ENCODE data around the gene GFI1B. TPM values are rescaled to one million over a fixed set of nuclear protein-coding genes. Genes with fewer than 3 reads are reported as not detected.

The GFI1B gene
- total and polyA plus RNA-seq, 2 of the 4 experiments (the other 2 are of a cell fraction) = 0.02 TPM; not detected in 1

DNA sequence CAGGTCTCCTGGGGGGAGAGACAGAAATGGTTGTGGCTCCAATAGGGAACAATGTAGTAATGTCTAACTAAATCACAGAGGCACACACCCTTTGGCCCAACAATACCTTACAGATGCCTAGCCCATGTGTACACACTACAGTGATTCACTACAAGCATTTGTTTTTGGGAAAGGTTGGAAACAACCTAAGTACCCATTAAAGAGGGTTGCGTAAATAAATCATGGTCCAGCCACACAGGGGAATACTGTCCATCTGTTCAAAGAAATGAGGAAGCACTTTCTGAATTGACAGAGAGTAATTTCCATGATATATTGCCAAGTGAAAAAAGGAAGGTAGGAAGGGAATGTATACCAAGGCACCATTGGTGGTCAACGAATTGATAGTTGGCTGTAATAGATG, 30.3 kb downstream of the GFI1B start:
- Histone ChIP-seq H3K4me3 (ENCODE audit: insufficient read depth, low read depth, low read length) (no peak overlapping the region), H3K27me3 (ENCODE audit: control insufficient read depth, insufficient read depth, low read length) (peaks cover 32% of the 10 kb centered on the region), H3K56ac (ENCODE audit: extremely low read depth, insufficient read depth, low read length) (no peak overlapping the region), H2AFZ (replicated peaks; ENCODE audit: low read length, poor library complexity) (no peak overlapping the region), H3K23ac (ENCODE audit: low read depth, low read length) (no peak overlapping the region), H2BK20ac (ENCODE audit: low read depth, low read length) (no peak overlapping the region), H4K91ac (ENCODE audit: insufficient read depth, low read depth, low read length) (no peak overlapping the region), H4K8ac (ENCODE audit: low read depth in 2 of 2, low read length in 2 of 2) (no peak overlapping the region), H3K36me3 (ENCODE audit: control insufficient read depth, insufficient read depth, low read length) (no peaks in the 10 kb centered on the region), H2BK5ac (ENCODE audit: low read depth, low read length, poor library complexity, severe bottlenecking) (no peak overlapping the region), H3K4ac (ENCODE audit: low read depth, low read length) (no peak overlapping the region), H3K27ac (ENCODE audit: insufficient read depth, low read length) (no peak overlapping the region), H3K18ac (ENCODE audit: low read depth, low read length) (no peak overlapping the region), H3K9me3 (ENCODE audit: control insufficient read depth, insufficient read depth, low read length) (no peaks in the 10 kb centered on the region; the same call in none of the 2 replicates), H2AK5ac (ENCODE audit: low read depth, low read length) (no peak overlapping the region), H3K9ac (ENCODE audit: low read depth, low read length) (no peak overlapping the region), H2BK15ac (ENCODE audit: low read depth, low read length) (no peak overlapping the region), H3K14ac (replicated peaks; ENCODE audit: low read depth, low read length) (no peak overlapping the region), H3K4me1 (ENCODE audit: control insufficient read depth, insufficient read depth, low read length) (no peaks in the 10 kb centered on the region), H4K20me1 (ENCODE audit: insufficient read depth, low read length) (no peaks in the 10 kb centered on the region), H2BK120ac (ENCODE audit: low read depth, low read length) (no peak overlapping the region), H2AK9ac (replicated peaks; ENCODE audit: low read depth, low read length, poor library complexity) (no peak overlapping the region), H3K79me1 (ENCODE audit: low read depth in 1 of 2, low read length in 2 of 2) (no peaks in the 10 kb centered on the region), H3K4me2 (ENCODE audit: low read depth, low read length) (no peak overlapping the region), H3K9me1 (ENCODE audit: insufficient read depth, low read length) (no peaks in the 10 kb centered on the region), H4K5ac (ENCODE audit: low read depth, low read length) (no peak overlapping the region)
- CTCF ChIA-PET = no interaction called here
- ATAC-seq (ENCODE audit: low read depth) (no peak), DNase-seq (no peak)
- intact Hi-C loops (cut with micrococcal nuclease) = no loop called here
- no peak for TF ChIP-seq CEBPB (IDR thresholded peaks at IDR 0.05; ENCODE audit: low read depth, low read length)
- no peak for TF ChIP-seq RFX5 (IDR thresholded peaks at IDR 0.05; ENCODE audit: low read depth, low read length)
- TF ChIP-seq MXI1 (IDR thresholded peaks at IDR 0.05; ENCODE audit: borderline replicate concordance, low read depth, low read length) = no peak
- no peak for TF ChIP-seq SMC3 (IDR thresholded peaks at IDR 0.05; ENCODE audit: low read depth, low read length)
- no peak for TF ChIP-seq POLR2A (IDR thresholded peaks at IDR 0.05; ENCODE audit: low read depth, low read length)
- TF ChIP-seq MAZ (IDR thresholded peaks at IDR 0.05; ENCODE audit: borderline replicate concordance, low read depth, low read length) = no peak
- TF ChIP-seq, protein P1, sequence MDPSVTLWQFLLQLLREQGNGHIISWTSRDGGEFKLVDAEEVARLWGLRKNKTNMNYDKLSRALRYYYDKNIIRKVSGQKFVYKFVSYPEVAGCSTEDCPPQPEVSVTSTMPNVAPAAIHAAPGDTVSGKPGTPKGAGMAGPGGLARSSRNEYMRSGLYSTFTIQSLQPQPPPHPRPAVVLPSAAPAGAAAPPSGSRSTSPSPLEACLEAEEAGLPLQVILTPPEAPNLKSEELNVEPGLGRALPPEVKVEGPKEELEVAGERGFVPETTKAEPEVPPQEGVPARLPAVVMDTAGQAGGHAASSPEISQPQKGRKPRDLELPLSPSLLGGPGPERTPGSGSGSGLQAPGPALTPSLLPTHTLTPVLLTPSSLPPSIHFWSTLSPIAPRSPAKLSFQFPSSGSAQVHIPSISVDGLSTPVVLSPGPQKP (IDR thresholded peaks at IDR 0.05; ENCODE audit: borderline replicate concordance, low read depth, low read length) = no peak
- TF ChIP-seq RAD21 (IDR thresholded peaks at IDR 0.05; ENCODE audit: low read length) = no peak
- TF ChIP-seq NFE2L2 (IDR thresholded peaks at IDR 0.05; ENCODE audit: low read depth, low read length) = no peak
- no peak for TF ChIP-seq BHLHE40 (IDR thresholded peaks at IDR 0.05; ENCODE audit: low read depth, low read length)
- dilution Hi-C loops (cut with HindIII; ENCODE audit: low sequenced_read_pairs, unreplicated experiment) = no loop called here
- no CpG with 5 or more reads among the region's 2 CpGs for WGBS, 2 experiments (ENCODE audit: extremely low coverage in 2 of 2, insufficient read length in 1 of 2)
- no TSS peak for BruUV-seq (replicated peaks)
- POLR2A ChIA-PET (ENCODE audit: unreplicated experiment) = no interaction called here
- in situ Hi-C loops (cut with MboI; ENCODE audit: low sequenced_read_pairs) = no loop called here

Data from IMR-90 (cell line).